ENCODE data around the gene APBA2. TPM values are rescaled to one million over a fixed set of nuclear protein-coding genes. Genes with fewer than 3 reads are reported as not detected.

APBA2 gene
- total RNA-seq, 1 experiment from 2014 or later, result 11.2 TPM

DNA sequence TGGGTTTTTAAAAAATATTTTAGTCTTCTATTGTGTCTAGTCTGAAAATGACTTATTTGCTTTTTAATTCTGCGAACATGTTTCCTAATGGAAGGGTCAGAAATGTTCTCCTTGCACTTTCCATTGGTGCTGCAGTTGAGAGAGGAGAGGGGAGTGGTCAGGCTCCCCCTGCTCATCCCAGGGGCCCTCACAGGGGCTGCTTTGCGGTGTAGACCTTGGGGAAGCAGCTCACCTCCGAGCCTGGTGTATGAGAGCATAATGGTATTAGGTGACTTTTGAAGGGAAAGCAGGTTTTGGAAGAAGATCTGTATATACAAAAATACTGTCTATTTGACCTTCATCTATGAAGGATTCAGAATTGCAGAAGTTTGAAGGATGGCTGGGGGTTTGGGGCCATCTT lies 28.3 kb downstream of the APBA2 start (continued):
- no peak for TF ChIP-seq TEAD4 (CRISPR knock-in tag; IDR thresholded peaks at IDR 0.05)
- TF ChIP-seq NR3C1 (CRISPR knock-in tag; conservative IDR thresholded peaks at IDR 0.05; ENCODE audit: low read depth), result no peak
- TF ChIP-seq, protein P1, sequence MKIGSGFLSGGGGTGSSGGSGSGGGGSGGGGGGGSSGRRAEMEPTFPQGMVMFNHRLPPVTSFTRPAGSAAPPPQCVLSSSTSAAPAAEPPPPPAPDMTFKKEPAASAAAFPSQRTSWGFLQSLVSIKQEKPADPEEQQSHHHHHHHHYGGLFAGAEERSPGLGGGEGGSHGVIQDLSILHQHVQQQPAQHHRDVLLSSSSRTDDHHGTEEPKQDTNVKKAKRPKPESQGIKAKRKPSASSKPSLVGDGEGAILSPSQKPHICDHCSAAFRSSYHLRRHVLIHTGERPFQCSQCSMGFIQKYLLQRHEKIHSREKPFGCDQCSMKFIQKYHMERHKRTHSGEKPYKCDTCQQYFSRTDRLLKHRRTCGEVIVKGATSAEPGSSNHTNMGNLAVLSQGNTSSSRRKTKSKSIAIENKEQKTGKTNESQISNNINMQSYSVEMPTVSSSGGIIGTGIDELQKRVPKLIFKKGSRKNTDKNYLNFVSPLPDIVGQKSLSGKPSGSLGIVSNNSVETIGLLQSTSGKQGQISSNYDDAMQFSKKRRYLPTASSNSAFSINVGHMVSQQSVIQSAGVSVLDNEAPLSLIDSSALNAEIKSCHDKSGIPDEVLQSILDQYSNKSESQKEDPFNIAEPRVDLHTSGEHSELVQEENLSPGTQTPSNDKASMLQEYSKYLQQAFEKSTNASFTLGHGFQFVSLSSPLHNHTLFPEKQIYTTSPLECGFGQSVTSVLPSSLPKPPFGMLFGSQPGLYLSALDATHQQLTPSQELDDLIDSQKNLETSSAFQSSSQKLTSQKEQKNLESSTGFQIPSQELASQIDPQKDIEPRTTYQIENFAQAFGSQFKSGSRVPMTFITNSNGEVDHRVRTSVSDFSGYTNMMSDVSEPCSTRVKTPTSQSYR (CRISPR knock-in tag; IDR thresholded peaks at IDR 0.05), result no peak
- no peak for TF ChIP-seq ZNF423 (CRISPR knock-in tag; IDR thresholded peaks at IDR 0.05)
- TF ChIP-seq, protein P2, sequence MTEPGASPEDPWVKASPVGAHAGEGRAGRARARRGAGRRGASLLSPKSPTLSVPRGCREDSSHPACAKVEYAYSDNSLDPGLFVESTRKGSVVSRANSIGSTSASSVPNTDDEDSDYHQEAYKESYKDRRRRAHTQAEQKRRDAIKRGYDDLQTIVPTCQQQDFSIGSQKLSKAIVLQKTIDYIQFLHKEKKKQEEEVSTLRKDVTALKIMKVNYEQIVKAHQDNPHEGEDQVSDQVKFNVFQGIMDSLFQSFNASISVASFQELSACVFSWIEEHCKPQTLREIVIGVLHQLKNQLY (CRISPR knock-in tag; IDR thresholded peaks at IDR 0.05), result no peak

DNA sequence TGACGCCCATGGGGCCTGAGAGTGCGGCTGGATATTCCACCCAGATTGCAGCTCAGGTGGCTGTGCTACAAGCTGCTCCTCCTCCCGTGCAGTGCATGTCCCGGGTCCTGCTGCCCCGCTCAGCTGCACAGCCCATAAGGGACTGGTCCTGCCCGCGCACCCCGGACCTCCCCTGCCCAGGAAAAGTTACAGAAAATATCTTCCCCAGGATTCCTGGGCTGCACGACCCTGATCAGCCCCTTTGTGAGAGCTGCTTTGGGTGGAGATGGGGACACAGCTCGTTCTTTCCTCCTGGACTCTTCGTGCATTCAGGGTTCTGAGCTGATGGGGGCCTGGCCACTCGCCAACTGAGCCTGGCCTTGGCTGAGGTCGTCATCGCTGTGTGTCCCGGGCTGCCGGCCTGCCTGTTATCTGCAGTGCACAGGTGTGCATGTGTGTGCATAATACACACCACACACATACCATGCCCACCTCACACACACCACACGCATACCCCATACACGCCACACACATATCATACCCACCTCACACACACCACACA lies 28.8 kb downstream of the APBA2 start:
- ChIA-PET POLR2A (no interaction called here), CTCF (interaction anchor here (1.1 to 2.6 kb wide), 2 partner anchors 12 to 188 kb away, joined by 3 to 12 read pairs; no protein-coding TSS in a partner anchor)
- no peaks in the 10 kb centered on the region for H3K36me3 Mint-ChIP-seq
- no peak overlapping the region for H3K4me3 Mint-ChIP-seq
- peaks cover 32% of the 10 kb centered on the region for H3K4me1 Mint-ChIP-seq
- H3K27me3 Mint-ChIP-seq (ENCODE audit: low read depth), result no peaks in the 10 kb centered on the region
- DNase-seq (ENCODE audit: low spot score) (no peak), ATAC-seq (no peak)
- no peak overlapping the region for H3K27ac Mint-ChIP-seq
- H3K9me3 Mint-ChIP-seq, result no peaks in the 10 kb centered on the region
- TF ChIP-seq RORB (CRISPR knock-in tag; IDR thresholded peaks at IDR 0.05) (no peak), ESRRA (CRISPR knock-in tag; IDR thresholded peaks at IDR 0.05; ENCODE audit: borderline replicate concordance) (no peak), NFE2L1 (CRISPR knock-in tag; IDR thresholded peaks at IDR 0.05) (no peak), FOXP1 (CRISPR knock-in tag; IDR thresholded peaks at IDR 0.05; ENCODE audit: borderline replicate concordance) (no peak), TEAD4 (CRISPR knock-in tag; IDR thresholded peaks at IDR 0.05) (no peak), SMAD4 (CRISPR knock-in tag; IDR thresholded peaks at IDR 0.05) (no peak), ZNF263 (CRISPR knock-in tag; IDR thresholded peaks at IDR 0.05; ENCODE audit: low read depth) (no peak), HMGA2 (CRISPR knock-in tag; IDR thresholded peaks at IDR 0.05) (no peak), ZNF423 (CRISPR knock-in tag; IDR thresholded peaks at IDR 0.05) (no peak), MYBL2 (CRISPR knock-in tag; IDR thresholded peaks at IDR 0.05) (no peak), OVOL2 (CRISPR knock-in tag; IDR thresholded peaks at IDR 0.05; ENCODE audit: borderline replicate concordance) (no peak), IRF2 (CRISPR knock-in tag; IDR thresholded peaks at IDR 0.05; ENCODE audit: borderline replicate concordance, low read depth) (no peak), ZNF219 (CRISPR knock-in tag; IDR thresholded peaks at IDR 0.05; ENCODE audit: borderline replicate concordance) (no peak)
- TF ChIP-seq, protein P2 (CRISPR knock-in tag; IDR thresholded peaks at IDR 0.05), result no peak
- TF ChIP-seq, protein P3, sequence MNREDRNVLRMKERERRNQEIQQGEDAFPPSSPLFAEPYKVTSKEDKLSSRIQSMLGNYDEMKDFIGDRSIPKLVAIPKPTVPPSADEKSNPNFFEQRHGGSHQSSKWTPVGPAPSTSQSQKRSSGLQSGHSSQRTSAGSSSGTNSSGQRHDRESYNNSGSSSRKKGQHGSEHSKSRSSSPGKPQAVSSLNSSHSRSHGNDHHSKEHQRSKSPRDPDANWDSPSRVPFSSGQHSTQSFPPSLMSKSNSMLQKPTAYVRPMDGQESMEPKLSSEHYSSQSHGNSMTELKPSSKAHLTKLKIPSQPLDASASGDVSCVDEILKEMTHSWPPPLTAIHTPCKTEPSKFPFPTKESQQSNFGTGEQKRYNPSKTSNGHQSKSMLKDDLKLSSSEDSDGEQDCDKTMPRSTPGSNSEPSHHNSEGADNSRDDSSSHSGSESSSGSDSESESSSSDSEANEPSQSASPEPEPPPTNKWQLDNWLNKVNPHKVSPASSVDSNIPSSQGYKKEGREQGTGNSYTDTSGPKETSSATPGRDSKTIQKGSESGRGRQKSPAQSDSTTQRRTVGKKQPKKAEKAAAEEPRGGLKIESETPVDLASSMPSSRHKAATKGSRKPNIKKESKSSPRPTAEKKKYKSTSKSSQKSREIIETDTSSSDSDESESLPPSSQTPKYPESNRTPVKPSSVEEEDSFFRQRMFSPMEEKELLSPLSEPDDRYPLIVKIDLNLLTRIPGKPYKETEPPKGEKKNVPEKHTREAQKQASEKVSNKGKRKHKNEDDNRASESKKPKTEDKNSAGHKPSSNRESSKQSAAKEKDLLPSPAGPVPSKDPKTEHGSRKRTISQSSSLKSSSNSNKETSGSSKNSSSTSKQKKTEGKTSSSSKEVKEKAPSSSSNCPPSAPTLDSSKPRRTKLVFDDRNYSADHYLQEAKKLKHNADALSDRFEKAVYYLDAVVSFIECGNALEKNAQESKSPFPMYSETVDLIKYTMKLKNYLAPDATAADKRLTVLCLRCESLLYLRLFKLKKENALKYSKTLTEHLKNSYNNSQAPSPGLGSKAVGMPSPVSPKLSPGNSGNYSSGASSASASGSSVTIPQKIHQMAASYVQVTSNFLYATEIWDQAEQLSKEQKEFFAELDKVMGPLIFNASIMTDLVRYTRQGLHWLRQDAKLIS (CRISPR knock-in tag; IDR thresholded peaks at IDR 0.05; ENCODE audit: borderline replicate concordance), result no peak
- TF ChIP-seq, protein P4, sequence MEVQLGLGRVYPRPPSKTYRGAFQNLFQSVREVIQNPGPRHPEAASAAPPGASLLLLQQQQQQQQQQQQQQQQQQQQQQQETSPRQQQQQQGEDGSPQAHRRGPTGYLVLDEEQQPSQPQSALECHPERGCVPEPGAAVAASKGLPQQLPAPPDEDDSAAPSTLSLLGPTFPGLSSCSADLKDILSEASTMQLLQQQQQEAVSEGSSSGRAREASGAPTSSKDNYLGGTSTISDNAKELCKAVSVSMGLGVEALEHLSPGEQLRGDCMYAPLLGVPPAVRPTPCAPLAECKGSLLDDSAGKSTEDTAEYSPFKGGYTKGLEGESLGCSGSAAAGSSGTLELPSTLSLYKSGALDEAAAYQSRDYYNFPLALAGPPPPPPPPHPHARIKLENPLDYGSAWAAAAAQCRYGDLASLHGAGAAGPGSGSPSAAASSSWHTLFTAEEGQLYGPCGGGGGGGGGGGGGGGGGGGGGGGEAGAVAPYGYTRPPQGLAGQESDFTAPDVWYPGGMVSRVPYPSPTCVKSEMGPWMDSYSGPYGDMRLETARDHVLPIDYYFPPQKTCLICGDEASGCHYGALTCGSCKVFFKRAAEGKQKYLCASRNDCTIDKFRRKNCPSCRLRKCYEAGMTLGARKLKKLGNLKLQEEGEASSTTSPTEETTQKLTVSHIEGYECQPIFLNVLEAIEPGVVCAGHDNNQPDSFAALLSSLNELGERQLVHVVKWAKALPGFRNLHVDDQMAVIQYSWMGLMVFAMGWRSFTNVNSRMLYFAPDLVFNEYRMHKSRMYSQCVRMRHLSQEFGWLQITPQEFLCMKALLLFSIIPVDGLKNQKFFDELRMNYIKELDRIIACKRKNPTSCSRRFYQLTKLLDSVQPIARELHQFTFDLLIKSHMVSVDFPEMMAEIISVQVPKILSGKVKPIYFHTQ (CRISPR knock-in tag; IDR thresholded peaks at IDR 0.05), result no peak
